Rectal smooth muscle tissue (tissue), 1 donor: ENCODE measurements around the gene ME3.

Source experiments
- H3K27ac ChIP-seq: one replicate; pipeline ENCODE4 v1.7.0; 2013; ENCODE audit warnings: low read depth, low read length, inconsistent platforms
- H3K27me3 ChIP-seq: one replicate; pipeline ENCODE4 v1.7.0; 2013; ENCODE audit warnings: low read length; ENCODE audit not compliant: control insufficient read depth, insufficient read depth
- H3K36me3 ChIP-seq: one replicate; pipeline ENCODE4 v1.7.0; 2013; ENCODE audit warnings: low read length; ENCODE audit not compliant: control insufficient read depth, insufficient read depth
- H3K4me1 ChIP-seq: one replicate; pipeline ENCODE4 v1.7.0; 2013; ENCODE audit warnings: low read length; ENCODE audit not compliant: control insufficient read depth, insufficient read depth
- H3K4me3 ChIP-seq: one replicate; pipeline ENCODE4 v1.7.0; 2013; ENCODE audit warnings: low read length
- H3K9ac ChIP-seq: one replicate; pipeline ENCODE4 v1.7.0; 2013; ENCODE audit warnings: low read length

The ME3 gene

GRCh38 chr11:86641537-86642261 is 30.7 kb downstream of the ME3 start:
- no peak overlapping the region for H3K27ac ChIP-seq
- no peak overlapping the region for H3K4me3 ChIP-seq
- no peaks in the 10 kb centered on the region for H3K36me3 ChIP-seq
- H3K4me1 ChIP-seq = no peaks in the 10 kb centered on the region
- H3K9ac ChIP-seq = no peak overlapping the region
- H3K27me3 ChIP-seq = no peaks in the 10 kb centered on the region

GRCh38 chr11:86639137-86639536 is 33.3 kb downstream of the ME3 start:
- Histone ChIP-seq H3K27me3 (no peaks in the 10 kb centered on the region), H3K27ac (no peak overlapping the region), H3K4me1 (no peaks in the 10 kb centered on the region), H3K4me3 (no peak overlapping the region), H3K9ac (no peak overlapping the region), H3K36me3 (no peaks in the 10 kb centered on the region)

DNA sequence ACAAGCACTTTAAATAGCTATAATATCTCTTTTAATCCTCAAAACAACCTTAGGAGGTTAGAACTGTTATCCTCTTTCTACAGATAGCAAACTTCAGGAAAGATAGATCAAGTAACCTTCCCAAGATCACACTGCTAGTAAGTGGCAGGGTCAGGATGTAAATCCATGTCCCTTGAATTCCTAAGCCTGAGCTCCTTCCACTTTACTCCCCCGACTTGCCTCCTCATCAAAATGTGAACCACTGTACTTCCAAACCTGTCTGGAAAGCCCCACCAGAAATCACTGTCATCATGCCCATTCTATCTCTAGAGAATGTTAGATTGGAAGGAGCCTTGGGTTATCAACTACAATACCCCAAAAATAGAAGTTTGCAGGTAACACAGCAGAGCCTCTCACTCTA is 33.7 kb downstream of the ME3 start:
- Histone ChIP-seq H3K27ac (no peak overlapping the region), H3K36me3 (no peaks in the 10 kb centered on the region), H3K27me3 (no peaks in the 10 kb centered on the region), H3K9ac (no peak overlapping the region), H3K4me3 (no peak overlapping the region), H3K4me1 (no peaks in the 10 kb centered on the region)

DNA sequence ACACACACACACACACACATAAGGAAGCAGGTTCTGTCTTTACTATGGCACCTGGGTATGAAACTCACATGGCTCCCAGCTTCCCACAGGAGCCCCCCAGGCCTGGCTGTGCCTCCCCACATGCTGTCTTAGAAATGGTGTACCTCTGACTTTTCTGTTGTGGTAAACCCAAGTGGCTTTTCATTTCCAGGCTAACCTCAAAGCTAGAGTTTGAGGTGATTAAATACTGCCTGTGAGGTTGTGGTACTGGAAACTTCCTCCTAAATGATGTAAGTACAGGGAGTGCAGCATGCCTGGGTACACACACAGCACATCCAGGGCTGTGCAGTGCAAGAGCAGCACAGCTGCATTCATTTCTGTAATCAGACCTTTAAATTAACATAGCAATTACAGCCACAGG is 34.4 kb downstream of the ME3 start:
- H3K4me1 ChIP-seq = no peaks in the 10 kb centered on the region
- no peaks in the 10 kb centered on the region for H3K27me3 ChIP-seq
- H3K4me3 ChIP-seq = no peak overlapping the region
- H3K36me3 ChIP-seq = no peaks in the 10 kb centered on the region
- no peak overlapping the region for H3K27ac ChIP-seq
- H3K9ac ChIP-seq = no peak overlapping the region

DNA sequence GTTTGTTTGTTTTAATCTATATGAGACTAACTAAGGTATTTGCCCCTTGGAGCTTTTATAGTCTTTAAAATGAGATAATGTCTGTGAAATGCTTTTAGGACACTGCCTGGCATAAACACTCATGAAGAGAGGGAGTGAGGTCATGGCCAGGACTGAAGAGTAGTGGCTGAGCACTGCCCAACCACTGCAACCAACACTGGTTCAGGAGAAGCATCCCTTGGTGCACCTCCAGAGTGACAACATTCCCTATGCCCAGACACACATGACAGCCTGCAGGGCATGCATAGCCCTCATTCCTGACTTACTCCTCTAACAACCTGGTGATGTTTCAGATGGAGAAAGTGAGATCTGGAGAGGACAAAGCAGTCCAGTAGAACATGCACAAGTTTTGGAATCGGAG is 36.1 kb downstream of the ME3 start:
- no peaks in the 10 kb centered on the region for H3K27me3 ChIP-seq
- no peaks in the 10 kb centered on the region for H3K36me3 ChIP-seq
- H3K9ac ChIP-seq = no peak overlapping the region
- H3K4me1 ChIP-seq = peaks cover 1% of the 10 kb centered on the region
- no peak overlapping the region for H3K27ac ChIP-seq
- no peak overlapping the region for H3K4me3 ChIP-seq

DNA sequence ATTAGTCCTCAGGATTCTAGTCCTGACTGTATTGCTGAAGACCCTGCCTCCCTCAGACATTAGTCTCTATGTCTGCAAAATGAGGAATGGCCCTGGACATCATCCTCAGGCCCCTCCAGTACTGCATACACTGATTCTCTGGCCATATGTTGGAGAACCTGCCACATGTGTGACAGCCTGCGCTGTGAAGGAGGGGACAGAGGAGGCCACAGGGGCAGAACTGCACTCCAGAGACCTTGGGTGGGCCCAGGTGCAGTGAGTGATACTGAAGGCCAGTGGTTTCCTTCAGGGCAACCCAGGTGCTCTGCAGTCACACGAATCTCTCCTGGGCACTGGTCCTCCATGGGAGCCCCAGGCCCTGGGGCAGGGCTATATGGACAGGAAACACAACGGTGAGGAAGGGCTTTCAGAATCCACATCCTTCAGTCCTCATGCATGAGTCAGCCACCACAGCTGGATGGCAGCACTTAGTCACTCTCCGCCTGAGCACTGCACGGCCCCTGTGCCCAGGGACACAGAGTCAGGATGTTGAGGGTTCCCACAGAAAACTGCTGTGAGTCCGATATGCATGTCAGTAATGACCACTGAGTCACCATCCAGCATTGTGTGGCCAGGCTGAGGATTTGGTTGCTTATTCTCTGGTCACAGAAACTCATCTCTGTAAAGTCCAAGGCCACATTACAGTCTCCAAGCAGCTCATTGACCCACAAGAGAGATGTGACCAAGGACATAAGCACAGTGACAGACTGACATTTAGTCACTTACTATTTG is 39.7 kb downstream of the ME3 start:
- H3K27me3 ChIP-seq = no peaks in the 10 kb centered on the region

GRCh38 chr11:86630229-86630981 is 42.0 kb downstream of the ME3 start:
- no peak overlapping the region for H3K9ac ChIP-seq
- peaks cover 33% of the 10 kb centered on the region for H3K4me1 ChIP-seq
- H3K27me3 ChIP-seq = no peaks in the 10 kb centered on the region
- no peak overlapping the region for H3K4me3 ChIP-seq
- no peaks in the 10 kb centered on the region for H3K36me3 ChIP-seq
- H3K27ac ChIP-seq = peak overlapping the region; percentile 88

More for the DNA sequence above, 39.7 kb downstream of the ME3 start:
- Histone ChIP-seq H3K9ac (no peak overlapping the region), H3K27ac (no peak overlapping the region), H3K4me1 (peaks cover 33% of the 10 kb centered on the region), H3K4me3 (no peak overlapping the region), H3K36me3 (no peaks in the 10 kb centered on the region)

DNA sequence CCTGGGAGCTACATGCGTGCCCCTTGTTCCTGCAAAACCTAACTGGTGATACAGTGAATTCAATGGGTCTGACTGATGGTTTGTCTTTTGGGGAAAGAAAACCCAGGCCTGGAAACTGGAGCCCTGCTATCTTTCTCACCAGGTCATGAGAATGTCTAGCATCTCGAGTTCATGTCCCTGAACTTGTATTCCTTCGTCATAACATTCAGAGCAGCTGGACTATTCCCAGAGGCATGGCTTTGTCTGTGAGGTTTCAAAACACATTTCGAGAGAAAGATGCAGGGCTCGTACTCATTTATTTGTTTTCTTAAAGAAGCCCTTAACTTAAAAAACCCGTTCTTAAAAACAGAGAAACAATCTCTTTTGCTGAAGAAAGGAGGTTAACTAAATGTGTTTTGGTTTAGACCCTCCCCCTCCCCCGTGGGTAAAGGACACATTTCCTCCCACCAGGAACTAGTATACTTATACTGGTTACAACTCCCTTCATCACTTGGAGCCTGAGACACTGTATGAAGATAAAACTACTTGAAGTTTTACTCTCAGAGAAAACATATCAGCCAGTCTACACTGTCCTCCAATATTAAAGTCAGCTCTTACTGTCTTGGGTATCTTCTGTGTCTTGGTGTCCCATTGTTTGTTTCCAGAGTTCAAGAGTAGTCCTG is 43.2 kb downstream of the ME3 start:
- H3K4me1 ChIP-seq = peaks cover 33% of the 10 kb centered on the region
- peak overlapping the region; percentile 88 for H3K27ac ChIP-seq
- no peak overlapping the region for H3K4me3 ChIP-seq

GRCh38 chr11:86627776-86628455 is 44.5 kb downstream of the ME3 start:
- Histone ChIP-seq H3K27me3 (no peaks in the 10 kb centered on the region), H3K9ac (no peak overlapping the region), H3K36me3 (no peaks in the 10 kb centered on the region), H3K4me1 (peaks cover 36% of the 10 kb centered on the region), H3K4me3 (no peak overlapping the region), H3K27ac (peak overlapping the region; percentile 88)

More for the DNA sequence above, 43.2 kb downstream of the ME3 start:
- Histone ChIP-seq H3K9ac (no peak overlapping the region), H3K27me3 (no peaks in the 10 kb centered on the region), H3K36me3 (no peaks in the 10 kb centered on the region)

DNA sequence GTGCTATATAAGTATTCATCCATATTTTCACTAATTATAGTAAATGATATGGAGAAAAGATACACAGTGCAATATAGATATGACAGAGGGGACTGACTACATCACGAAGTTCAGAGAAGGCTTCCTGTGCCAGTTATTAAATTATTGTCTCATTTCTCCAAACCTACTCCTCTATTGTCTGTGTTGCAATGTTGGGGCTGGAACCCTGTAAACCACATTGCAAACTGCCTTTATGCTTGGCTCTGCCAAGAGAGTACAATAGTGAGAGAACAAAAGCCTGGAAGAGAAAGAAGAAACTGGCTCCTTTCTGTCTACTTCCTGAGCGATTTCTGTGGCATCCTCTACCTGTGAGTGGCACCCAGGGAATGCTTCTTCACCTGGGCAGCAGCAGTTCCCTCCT is 46.4 kb downstream of the ME3 start:
- Histone ChIP-seq H3K4me3 (no peak overlapping the region), H3K36me3 (no peaks in the 10 kb centered on the region), H3K27me3 (no peaks in the 10 kb centered on the region), H3K27ac (no peak overlapping the region), H3K4me1 (peaks cover 32% of the 10 kb centered on the region), H3K9ac (no peak overlapping the region)

GRCh38 chr11:86625544-86625943 is 46.9 kb downstream of the ME3 start:
- H3K4me1 ChIP-seq = peaks cover 28% of the 10 kb centered on the region
- H3K36me3 ChIP-seq = no peaks in the 10 kb centered on the region
- no peak overlapping the region for H3K27ac ChIP-seq
- H3K4me3 ChIP-seq = no peak overlapping the region
- no peak overlapping the region for H3K9ac ChIP-seq
- H3K27me3 ChIP-seq = no peaks in the 10 kb centered on the region
